ENCODE results near the gene PHLPP2.

The PHLPP2 gene

DNA sequence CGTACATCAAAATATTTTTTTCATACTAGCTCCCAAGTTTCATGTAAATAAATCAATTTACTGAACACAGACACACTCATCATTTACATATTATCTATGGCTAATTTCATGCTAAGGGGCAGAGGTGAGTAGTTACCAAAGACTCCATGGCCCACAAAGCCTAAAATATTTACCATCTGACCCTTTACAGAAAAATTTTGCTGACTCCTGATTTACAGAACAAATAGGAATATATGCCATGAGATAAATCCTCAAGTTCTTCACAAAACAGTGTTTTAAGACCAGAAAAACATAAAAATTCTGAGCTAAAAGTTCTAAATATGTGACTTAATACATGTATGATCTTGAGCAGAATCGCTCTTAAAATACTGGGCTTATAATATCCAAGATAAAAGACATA lies 36.6 kb upstream of the PHLPP2 start:
- no peak overlapping the region for H3K27ac ChIP-seq
- no peaks in the 10 kb centered on the region for H3K9me3 ChIP-seq (ENCODE audit: severe bottlenecking)
- DNase-seq, result no peak
- H3K4me3 ChIP-seq (ENCODE audit: low read depth, low read length), result no peak overlapping the region
- peaks cover 40% of the 10 kb centered on the region for H3K36me3 ChIP-seq
- TF ChIP-seq, protein P1, sequence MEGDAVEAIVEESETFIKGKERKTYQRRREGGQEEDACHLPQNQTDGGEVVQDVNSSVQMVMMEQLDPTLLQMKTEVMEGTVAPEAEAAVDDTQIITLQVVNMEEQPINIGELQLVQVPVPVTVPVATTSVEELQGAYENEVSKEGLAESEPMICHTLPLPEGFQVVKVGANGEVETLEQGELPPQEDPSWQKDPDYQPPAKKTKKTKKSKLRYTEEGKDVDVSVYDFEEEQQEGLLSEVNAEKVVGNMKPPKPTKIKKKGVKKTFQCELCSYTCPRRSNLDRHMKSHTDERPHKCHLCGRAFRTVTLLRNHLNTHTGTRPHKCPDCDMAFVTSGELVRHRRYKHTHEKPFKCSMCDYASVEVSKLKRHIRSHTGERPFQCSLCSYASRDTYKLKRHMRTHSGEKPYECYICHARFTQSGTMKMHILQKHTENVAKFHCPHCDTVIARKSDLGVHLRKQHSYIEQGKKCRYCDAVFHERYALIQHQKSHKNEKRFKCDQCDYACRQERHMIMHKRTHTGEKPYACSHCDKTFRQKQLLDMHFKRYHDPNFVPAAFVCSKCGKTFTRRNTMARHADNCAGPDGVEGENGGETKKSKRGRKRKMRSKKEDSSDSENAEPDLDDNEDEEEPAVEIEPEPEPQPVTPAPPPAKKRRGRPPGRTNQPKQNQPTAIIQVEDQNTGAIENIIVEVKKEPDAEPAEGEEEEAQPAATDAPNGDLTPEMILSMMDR (IDR thresholded peaks at IDR 0.05; ENCODE audit: low read depth, low read length), result no peak
- no peaks in the 10 kb centered on the region for H3K27me3 ChIP-seq (ENCODE audit: insufficient read depth, low read depth, severe bottlenecking)

DNA sequence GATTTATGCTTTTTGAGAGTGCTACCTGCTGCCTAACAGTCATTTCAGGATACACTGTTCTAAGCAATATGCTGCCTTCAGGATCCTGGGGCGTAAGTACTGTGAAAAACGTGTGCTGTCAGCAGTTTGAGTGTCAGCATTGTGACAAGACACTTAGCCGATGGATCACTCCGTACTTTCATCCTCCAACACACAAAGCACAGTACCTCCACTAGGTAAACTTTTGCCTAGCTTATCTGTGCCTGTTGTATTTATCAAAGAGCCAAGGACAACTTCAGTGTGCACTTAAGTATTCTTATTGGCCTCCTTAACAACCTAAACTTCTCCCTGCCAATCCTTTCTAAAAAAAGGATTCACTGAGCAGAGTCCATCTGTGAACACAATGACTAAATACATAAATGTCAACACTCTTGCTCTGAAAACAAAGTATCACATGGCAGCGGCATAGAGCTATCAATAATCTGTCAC lies 33.8 kb upstream of the PHLPP2 start:
- Histone ChIP-seq H3K27ac (no peak overlapping the region), H3K9me3 (ENCODE audit: severe bottlenecking) (no peaks in the 10 kb centered on the region), H3K4me3 (ENCODE audit: low read depth, low read length) (no peak overlapping the region), H3K27me3 (ENCODE audit: insufficient read depth, low read depth, severe bottlenecking) (no peaks in the 10 kb centered on the region), H3K36me3 (peaks cover 57% of the 10 kb centered on the region)
- TF ChIP-seq, protein P1 (IDR thresholded peaks at IDR 0.05; ENCODE audit: low read depth, low read length), result no peak
- no peak for DNase-seq

DNA sequence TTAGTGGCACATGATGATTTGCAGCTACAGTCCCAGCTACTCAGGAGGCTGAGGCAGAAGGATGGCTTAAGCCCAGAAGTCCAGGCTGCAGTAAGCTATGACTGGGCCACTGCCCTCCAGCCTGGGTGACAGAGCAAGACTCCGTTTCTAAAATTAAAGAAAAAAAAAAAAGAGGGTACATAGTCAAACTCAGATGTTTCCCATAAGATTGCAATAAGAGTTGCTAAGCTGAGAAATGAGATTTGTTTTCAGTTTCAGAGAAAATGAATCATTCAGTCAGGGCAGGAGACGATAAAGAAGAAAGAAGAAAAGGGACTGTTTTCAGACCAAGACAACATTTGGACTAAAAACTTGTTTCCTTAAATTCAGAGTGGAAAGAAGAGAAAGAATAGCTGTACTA lies 30.2 kb upstream of the PHLPP2 start:
- TF ChIP-seq, protein P1 (IDR thresholded peaks at IDR 0.05; ENCODE audit: low read depth, low read length), result no peak
- Histone ChIP-seq H3K27ac (no peak overlapping the region), H3K27me3 (ENCODE audit: insufficient read depth, low read depth, severe bottlenecking) (no peaks in the 10 kb centered on the region), H3K36me3 (peaks cover 48% of the 10 kb centered on the region), H3K9me3 (ENCODE audit: severe bottlenecking) (no peaks in the 10 kb centered on the region), H3K4me3 (ENCODE audit: low read depth, low read length) (no peak overlapping the region)
- no peak for DNase-seq

DNA sequence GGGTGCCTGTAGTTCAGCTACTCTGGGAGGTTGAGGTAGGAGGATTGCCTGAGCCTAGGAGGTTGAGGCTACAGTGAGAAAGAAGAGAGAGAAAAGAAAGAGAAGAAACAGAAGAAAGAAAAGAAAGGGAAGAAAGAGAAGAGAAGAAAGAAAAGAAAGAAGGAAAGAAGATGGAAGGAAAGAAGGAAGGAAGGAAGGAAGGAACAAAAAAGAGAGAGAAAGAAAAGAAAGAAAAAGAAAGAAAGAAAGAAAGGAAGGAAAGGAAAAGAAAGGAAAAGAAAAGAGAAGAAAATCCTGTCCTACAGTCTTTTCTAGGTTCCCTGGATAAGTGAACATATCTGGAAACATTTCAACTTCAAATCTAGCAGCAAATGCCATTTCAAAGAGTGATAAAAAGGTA lies 29.6 kb upstream of the PHLPP2 start:
- TF ChIP-seq, protein P1 (IDR thresholded peaks at IDR 0.05; ENCODE audit: low read depth, low read length), result no peak
- Histone ChIP-seq H3K27me3 (ENCODE audit: insufficient read depth, low read depth, severe bottlenecking) (no peaks in the 10 kb centered on the region), H3K27ac (no peak overlapping the region), H3K36me3 (peaks cover 50% of the 10 kb centered on the region), H3K9me3 (ENCODE audit: severe bottlenecking) (no peaks in the 10 kb centered on the region), H3K4me3 (ENCODE audit: low read depth, low read length) (no peak overlapping the region)
- DNase-seq, result no peak

DNA sequence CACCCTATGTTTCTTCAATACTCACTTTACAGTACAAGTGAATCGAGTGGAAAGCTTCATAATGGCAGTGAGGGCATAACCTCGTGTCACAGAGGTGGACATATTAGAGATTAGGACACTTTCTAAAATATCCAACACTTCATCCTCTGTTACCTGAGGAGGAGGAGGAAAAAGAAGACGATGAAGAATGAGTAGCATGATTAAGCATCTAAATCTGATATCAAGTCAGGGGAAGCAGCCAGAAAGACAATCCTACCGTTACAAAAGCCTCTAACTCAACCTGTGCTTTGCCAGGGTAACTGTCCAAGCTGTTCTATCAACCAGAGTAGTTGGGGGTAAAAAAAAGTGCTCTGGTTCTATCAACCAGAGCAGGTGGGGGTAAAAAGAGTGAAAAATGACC lies 23.7 kb upstream of the PHLPP2 start:
- no peak overlapping the region for H3K4me3 ChIP-seq (ENCODE audit: low read depth, low read length)
- TF ChIP-seq, protein P1 (IDR thresholded peaks at IDR 0.05; ENCODE audit: low read depth, low read length), result no peak
- H3K27me3 ChIP-seq (ENCODE audit: insufficient read depth, low read depth, severe bottlenecking), result no peaks in the 10 kb centered on the region
- DNase-seq, result no peak
- H3K9me3 ChIP-seq (ENCODE audit: severe bottlenecking), result no peaks in the 10 kb centered on the region
- H3K36me3 ChIP-seq, result peaks cover 46% of the 10 kb centered on the region
- no peak overlapping the region for H3K27ac ChIP-seq

DNA sequence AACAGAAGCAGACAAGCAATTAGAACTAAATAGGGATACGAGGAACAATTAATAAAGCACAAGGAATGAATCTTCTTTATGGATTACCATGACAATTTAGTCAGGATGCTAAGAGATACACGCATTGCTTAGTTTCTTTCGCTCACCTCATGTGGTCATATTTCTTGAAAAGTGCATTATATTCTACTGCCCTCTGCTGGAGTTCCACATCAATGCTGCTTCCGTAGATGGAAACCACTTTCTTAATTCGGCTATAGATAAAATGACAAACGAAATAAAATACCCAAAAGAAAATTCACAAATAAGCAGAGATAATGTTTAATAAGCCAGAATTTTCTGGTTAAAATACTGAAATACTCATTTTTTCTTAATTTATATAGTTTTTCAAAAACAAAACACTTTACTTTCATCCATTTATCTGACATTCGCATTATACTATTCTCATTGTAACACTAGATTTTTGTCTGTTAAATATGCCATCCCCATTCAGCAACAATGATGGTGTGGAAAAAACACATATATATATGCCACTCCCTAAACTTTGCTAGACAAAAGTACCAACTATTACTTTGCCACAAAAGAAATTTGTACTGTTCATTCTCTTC lies 22.0 kb upstream of the PHLPP2 start:
- H3K36me3 ChIP-seq, result peaks cover 48% of the 10 kb centered on the region
- TF ChIP-seq, protein P1 (IDR thresholded peaks at IDR 0.05; ENCODE audit: low read depth, low read length), result peak; percentile 59
- no peak for DNase-seq

More for the DNA sequence above, 22.0 kb upstream of the PHLPP2 start:
- Histone ChIP-seq H3K27ac (no peak overlapping the region), H3K27me3 (ENCODE audit: insufficient read depth, low read depth, severe bottlenecking) (no peaks in the 10 kb centered on the region), H3K9me3 (ENCODE audit: severe bottlenecking) (no peaks in the 10 kb centered on the region), H3K4me3 (ENCODE audit: low read depth, low read length) (no peak overlapping the region)

Measured in WERI-Rb-1 (cell line).